AG10803 (cell line): ENCODE measurements around the gene GRIN2C.

Source experiments
- DNase-seq: peaks from one replicate; pipeline ENCODE4 v3.0.0; 2010; ENCODE audit warnings: low read depth
- H3K4me3 ChIP-seq: 2 replicates; pipeline ENCODE4 v1.5.1; 2011; ENCODE audit warnings: mild to moderate bottlenecking, low read length, control low read depth
- TF ChIP-seq, protein P1 (sequence below): conservative IDR thresholded peaks from 2 replicates; pipeline ENCODE4 v1.5.1; 2011; ENCODE audit warnings: mild to moderate bottlenecking, low read length, control low read depth, inconsistent platforms

The GRIN2C gene

DNA sequence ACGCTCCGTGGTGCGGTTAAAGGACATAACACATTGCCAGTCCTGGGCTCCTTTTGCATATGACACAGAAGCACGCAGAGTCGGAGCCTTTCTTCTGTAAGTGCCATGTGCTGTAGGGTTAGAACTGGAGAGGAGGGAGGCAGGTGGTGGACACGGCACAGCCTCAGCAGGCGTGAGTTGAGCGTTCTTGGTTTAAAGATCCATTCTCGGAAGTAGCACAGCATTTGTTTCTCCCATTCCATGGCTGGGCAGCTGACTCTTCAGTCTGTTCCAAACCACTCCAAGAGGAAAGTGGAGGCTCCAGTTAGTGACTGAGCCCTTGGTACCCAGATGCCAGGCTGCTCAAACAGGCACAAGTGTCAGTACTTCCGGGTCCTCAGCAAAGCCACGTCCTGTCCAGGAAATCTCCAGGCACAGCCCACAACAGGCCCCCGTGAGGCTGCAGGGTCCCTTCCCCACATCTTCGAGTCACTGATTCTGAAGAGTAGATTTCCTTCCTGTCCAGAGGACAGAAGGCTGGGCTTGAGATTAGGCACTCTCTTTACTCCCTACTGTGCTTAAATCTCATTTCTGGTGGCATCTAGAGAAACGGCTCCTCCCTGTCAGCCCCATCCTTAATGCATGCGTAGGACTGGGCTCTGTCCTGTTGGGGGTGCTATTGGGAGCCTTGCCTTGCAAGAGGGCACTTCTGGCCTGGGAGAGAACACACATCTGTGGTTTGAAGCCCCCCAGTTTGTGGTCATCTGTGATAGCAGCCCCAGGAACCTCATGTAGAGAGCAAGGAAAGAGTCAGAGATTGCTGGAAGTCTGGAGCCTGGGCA is 43.9 kb downstream of the GRIN2C start:
- no peak for DNase-seq

GRCh38 chr17:74815067-74815466 is 44.6 kb downstream of the GRIN2C start:
- H3K4me3 ChIP-seq, result no peak overlapping the region
- TF ChIP-seq, protein P1, sequence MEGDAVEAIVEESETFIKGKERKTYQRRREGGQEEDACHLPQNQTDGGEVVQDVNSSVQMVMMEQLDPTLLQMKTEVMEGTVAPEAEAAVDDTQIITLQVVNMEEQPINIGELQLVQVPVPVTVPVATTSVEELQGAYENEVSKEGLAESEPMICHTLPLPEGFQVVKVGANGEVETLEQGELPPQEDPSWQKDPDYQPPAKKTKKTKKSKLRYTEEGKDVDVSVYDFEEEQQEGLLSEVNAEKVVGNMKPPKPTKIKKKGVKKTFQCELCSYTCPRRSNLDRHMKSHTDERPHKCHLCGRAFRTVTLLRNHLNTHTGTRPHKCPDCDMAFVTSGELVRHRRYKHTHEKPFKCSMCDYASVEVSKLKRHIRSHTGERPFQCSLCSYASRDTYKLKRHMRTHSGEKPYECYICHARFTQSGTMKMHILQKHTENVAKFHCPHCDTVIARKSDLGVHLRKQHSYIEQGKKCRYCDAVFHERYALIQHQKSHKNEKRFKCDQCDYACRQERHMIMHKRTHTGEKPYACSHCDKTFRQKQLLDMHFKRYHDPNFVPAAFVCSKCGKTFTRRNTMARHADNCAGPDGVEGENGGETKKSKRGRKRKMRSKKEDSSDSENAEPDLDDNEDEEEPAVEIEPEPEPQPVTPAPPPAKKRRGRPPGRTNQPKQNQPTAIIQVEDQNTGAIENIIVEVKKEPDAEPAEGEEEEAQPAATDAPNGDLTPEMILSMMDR, result no peak
- DNase-seq, result no peak

More for the DNA sequence above, 43.9 kb downstream of the GRIN2C start:
- H3K4me3 ChIP-seq, result no peak overlapping the region
- TF ChIP-seq, protein P1, result no peak; the same call in 1 of the 2 replicates

- H3K4me3 ChIP-seq, result no peak overlapping the region
- TF ChIP-seq, protein P1, result no peak
- DNase-seq, result no peak
Observed at GRCh38 chr17:74814453-74814852, 45.2 kb downstream of the GRIN2C start.

GRCh38 chr17:74812109-74813009 is 47.3 kb downstream of the GRIN2C start:
- TF ChIP-seq, protein P1, result no peak
- H3K4me3 ChIP-seq, result no peak overlapping the region
- no peak for DNase-seq

- TF ChIP-seq, protein P1, result no peak
- no peak overlapping the region for H3K4me3 ChIP-seq
- DNase-seq, result no peak
Observed at GRCh38 chr17:74810699-74811485, 48.8 kb downstream of the GRIN2C start.

GRCh38 chr17:74808714-74809430 is 50.8 kb downstream of the GRIN2C start:
- TF ChIP-seq, protein P1, result no peak
- H3K4me3 ChIP-seq, result no peak overlapping the region
- DNase-seq, result no peak
